PC-9 (cell line): ENCODE data around the gene DAGLB.

Experiments used
- CTCF ChIP-seq: fragments of 200-600 bp; sonication (generic); conservative IDR thresholded peaks from 2 replicates; pipeline ENCODE4 v1.6.1; 2017; ENCODE audit warnings: mixed run types, antibody characterized with exemption, mild to moderate bottlenecking, moderate library complexity
- EZH2 ChIP-seq: fragments of 200-600 bp; sonication (generic); IDR thresholded peaks from 2 replicates; pipeline ENCODE4 v1.8.0; 2017; ENCODE audit warnings: antibody characterized with exemption, low read depth

GRCh38 chr7:6393667-6394056 is 54.1 kb downstream of the DAGLB start:
- TF ChIP-seq CTCF (no peak), EZH2 (no peak)
